ENCODE data around the gene KCNK3. TPM values are rescaled to one million over a fixed set of nuclear protein-coding genes. Genes with fewer than 3 reads are reported as not detected.

Gene KCNK3
- total and polyA plus RNA-seq, 10 of the 15 experiments (the other 5 are each of a cell fraction or from before 2014, with no cell fraction given) = 0.13 TPM; not detected in 9

DNA sequence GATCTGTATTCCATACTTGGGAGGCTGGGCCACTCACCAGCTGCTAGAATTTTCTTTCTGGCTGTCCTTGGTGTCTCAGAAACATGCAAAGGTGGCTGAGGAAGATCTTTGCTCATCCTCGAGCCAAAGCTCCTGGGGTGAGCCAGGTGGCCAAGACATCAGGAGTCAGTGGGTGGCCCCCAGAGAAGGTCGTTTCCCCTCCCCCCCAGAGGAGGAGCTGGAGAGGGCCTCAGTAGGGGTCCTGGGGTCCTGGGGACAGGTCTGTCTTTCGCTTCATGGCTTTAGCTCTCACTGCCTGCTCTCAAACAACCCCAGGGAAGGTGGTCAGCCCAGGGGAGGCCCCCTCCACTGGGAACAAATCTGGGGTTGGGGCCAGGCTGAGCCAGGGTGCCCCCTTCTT, 13.6 kb downstream of the KCNK3 start:
- WGBS (ENCODE audit: insufficient coverage, insufficient replicate concordance, low lambda C conversion rate, missing lambda C conversion rate) = 0% methylated on average over 3 of the region's 3 CpGs
- in situ Hi-C loops (cut with MboI) = no loop called here
- peaks cover 3 to 5% of the 10 kb centered on the region in 2 experiments; a peak in 3 of 4 replicates for H3K27me3 ChIP-seq (replicated peaks in 1 of 2; ENCODE audit: control insufficient read depth in 2 of 2, insufficient read depth in 2 of 2, low read length in 1 of 2)
- ChIA-PET POLR2A (no interaction called here), CTCF (interaction anchor here (0.6 kb wide), 1 partner anchor 110 kb away, joined by 3 read pairs; no protein-coding TSS in a partner anchor), SMC1A (ENCODE audit: uncharacterized antibody, unreplicated experiment) (no interaction called here), RAD21 (ENCODE audit: unreplicated experiment) (no interaction called here)
- H3K4me2 ChIP-seq (ENCODE audit: control insufficient read depth, insufficient read depth) = no peak overlapping the region
- no peaks in the 10 kb centered on the region for H3K9me3 ChIP-seq (replicated peaks; ENCODE audit: control insufficient read depth, insufficient read depth, low read length)
- H3K27ac ChIP-seq (ENCODE audit: control insufficient read depth, insufficient read depth) = no peak overlapping the region
- TF ChIP-seq, protein P1, sequence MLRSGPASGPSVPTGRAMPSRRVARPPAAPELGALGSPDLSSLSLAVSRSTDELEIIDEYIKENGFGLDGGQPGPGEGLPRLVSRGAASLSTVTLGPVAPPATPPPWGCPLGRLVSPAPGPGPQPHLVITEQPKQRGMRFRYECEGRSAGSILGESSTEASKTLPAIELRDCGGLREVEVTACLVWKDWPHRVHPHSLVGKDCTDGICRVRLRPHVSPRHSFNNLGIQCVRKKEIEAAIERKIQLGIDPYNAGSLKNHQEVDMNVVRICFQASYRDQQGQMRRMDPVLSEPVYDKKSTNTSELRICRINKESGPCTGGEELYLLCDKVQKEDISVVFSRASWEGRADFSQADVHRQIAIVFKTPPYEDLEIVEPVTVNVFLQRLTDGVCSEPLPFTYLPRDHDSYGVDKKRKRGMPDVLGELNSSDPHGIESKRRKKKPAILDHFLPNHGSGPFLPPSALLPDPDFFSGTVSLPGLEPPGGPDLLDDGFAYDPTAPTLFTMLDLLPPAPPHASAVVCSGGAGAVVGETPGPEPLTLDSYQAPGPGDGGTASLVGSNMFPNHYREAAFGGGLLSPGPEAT (IDR thresholded peaks at IDR 0.05; ENCODE audit: low read depth) = no peak
- TF ChIP-seq, protein P2, sequence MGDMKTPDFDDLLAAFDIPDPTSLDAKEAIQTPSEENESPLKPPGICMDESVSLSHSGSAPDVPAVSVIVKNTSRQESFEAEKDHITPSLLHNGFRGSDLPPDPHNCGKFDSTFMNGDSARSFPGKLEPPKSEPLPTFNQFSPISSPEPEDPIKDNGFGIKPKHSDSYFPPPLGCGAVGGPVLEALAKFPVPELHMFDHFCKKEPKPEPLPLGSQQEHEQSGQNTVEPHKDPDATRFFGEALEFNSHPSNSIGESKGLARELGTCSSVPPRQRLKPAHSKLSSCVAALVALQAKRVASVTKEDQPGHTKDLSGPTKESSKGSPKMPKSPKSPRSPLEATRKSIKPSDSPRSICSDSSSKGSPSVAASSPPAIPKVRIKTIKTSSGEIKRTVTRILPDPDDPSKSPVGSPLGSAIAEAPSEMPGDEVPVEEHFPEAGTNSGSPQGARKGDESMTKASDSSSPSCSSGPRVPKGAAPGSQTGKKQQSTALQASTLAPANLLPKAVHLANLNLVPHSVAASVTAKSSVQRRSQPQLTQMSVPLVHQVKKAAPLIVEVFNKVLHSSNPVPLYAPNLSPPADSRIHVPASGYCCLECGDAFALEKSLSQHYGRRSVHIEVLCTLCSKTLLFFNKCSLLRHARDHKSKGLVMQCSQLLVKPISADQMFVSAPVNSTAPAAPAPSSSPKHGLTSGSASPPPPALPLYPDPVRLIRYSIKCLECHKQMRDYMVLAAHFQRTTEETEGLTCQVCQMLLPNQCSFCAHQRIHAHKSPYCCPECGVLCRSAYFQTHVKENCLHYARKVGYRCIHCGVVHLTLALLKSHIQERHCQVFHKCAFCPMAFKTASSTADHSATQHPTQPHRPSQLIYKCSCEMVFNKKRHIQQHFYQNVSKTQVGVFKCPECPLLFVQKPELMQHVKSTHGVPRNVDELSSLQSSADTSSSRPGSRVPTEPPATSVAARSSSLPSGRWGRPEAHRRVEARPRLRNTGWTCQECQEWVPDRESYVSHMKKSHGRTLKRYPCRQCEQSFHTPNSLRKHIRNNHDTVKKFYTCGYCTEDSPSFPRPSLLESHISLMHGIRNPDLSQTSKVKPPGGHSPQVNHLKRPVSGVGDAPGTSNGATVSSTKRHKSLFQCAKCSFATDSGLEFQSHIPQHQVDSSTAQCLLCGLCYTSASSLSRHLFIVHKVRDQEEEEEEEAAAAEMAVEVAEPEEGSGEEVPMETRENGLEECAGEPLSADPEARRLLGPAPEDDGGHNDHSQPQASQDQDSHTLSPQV (IDR thresholded peaks at IDR 0.05) = no peak
- TF ChIP-seq EGR1 (IDR thresholded peaks at IDR 0.05; ENCODE audit: borderline replicate concordance in 1 of 2, low read depth in 2 of 2, low read length in 2 of 2) (no peak), EP300 (IDR thresholded peaks at IDR 0.05; ENCODE audit: borderline replicate concordance in 1 of 2, control insufficient read depth in 1 of 2, low read depth in 2 of 2, low read length in 2 of 2) (no peak), ETV6 (conservative IDR thresholded peaks at IDR 0.05 in 1 of 2, IDR thresholded peaks at IDR 0.05 in 1 of 2; ENCODE audit: borderline replicate concordance in 1 of 2, low read depth in 1 of 2) (no peak), WRNIP1 (IDR thresholded peaks at IDR 0.05; ENCODE audit: borderline replicate concordance, low read depth, low read length) (no peak)
- FAIRE-seq (no peak), ATAC-seq (no peak), DNase-seq (ENCODE audit: low read depth, low spot score) (no peak)
- intact Hi-C loops (cut with micrococcal nuclease; ENCODE audit: unreplicated experiment) = no loop called here
- no peak overlapping the region for H3K9ac ChIP-seq (ENCODE audit: control insufficient read depth, insufficient read depth, low read length)
- H3K4me1 ChIP-seq (ENCODE audit: control insufficient read depth, insufficient read depth, low read length) = no peaks in the 10 kb centered on the region
- no peak overlapping the region for H2AFZ ChIP-seq (ENCODE audit: control insufficient read depth, low read depth, low read length)
- H3K36me3 ChIP-seq (ENCODE audit: control insufficient read depth in 2 of 2, insufficient read depth in 2 of 2, low read length in 1 of 2) = no peaks in the 10 kb centered on the region
- H3K79me2 ChIP-seq (ENCODE audit: control insufficient read depth, insufficient read depth, low read length) = no peaks in the 10 kb centered on the region
- no TSS peak for BruUV-seq (replicated peaks)
- no peaks in the 10 kb centered on the region for H4K20me1 ChIP-seq (ENCODE audit: control insufficient read depth, insufficient read depth)
- no peak overlapping the region for H3K4me3 ChIP-seq
